Liver (tissue), 9 donors: ENCODE results near the gene NRROS. TPM values are rescaled to one million over a fixed set of nuclear protein-coding genes. Genes with fewer than 3 reads are reported as not detected.

ENCODE experiments used
- DNase-seq: peaks from one replicate; pipeline ENCODE4 v3.0.0-alpha.2; 2017; ENCODE audit warnings: low spot score
- H3K27ac ChIP-seq, 2 donors: one replicate each; pipeline ENCODE4 v1.7.0; 2013; ENCODE audit warnings: inconsistent platforms in 2 of 2, low read length in 2 of 2, control low read depth in 1 of 2, low read depth in 1 of 2, mild to moderate bottlenecking in 1 of 2
- H3K27me3 ChIP-seq, 4 donors: one replicate each; pipeline versions ENCODE4 v1.6.1 to v1.7.0; 2013; ENCODE audit warnings: low read length in 3 of 4, inconsistent platforms in 1 of 4, mild to moderate bottlenecking in 1 of 4, moderate library complexity in 1 of 4; ENCODE audit not compliant: control insufficient read depth in 4 of 4, insufficient read depth in 4 of 4
- H3K36me3 ChIP-seq, 4 donors: one replicate each; pipeline versions ENCODE4 v1.6.1 to v1.7.0; 2013; ENCODE audit warnings: low read length in 3 of 4, mild to moderate bottlenecking in 3 of 4, low read depth in 1 of 4, moderate library complexity in 1 of 4; ENCODE audit not compliant: control insufficient read depth in 4 of 4, insufficient read depth in 3 of 4
- H3K4me1 ChIP-seq, 4 donors: one replicate each; pipeline versions ENCODE4 v1.6.1 to v1.7.0; 2013; ENCODE audit warnings: low read length in 3 of 4, mild to moderate bottlenecking in 3 of 4, moderate library complexity in 1 of 4; ENCODE audit not compliant: control insufficient read depth in 4 of 4, insufficient read depth in 4 of 4
- H3K4me3 ChIP-seq, 3 donors: one replicate each; pipeline versions ENCODE4 v1.6.1 to v1.7.0; 2013; ENCODE audit warnings: low read length in 3 of 3, control low read depth in 1 of 3, low read depth in 1 of 3, mild to moderate bottlenecking in 1 of 3
- H3K9ac ChIP-seq, 2 donors: one replicate each; pipeline ENCODE4 v1.7.0; 2013; ENCODE audit warnings: low read length in 2 of 2, mild to moderate bottlenecking in 2 of 2, moderate library complexity in 2 of 2, control low read depth in 1 of 2, low read depth in 1 of 2
- H3K9me3 ChIP-seq, 4 donors: one replicate each; pipeline versions ENCODE4 v1.6.1 to v1.7.0; 2013; ENCODE audit warnings: low read length in 3 of 4; ENCODE audit not compliant: control insufficient read depth in 4 of 4
- CTCF ChIP-seq: fragments of 150-350 bp; IDR thresholded peaks from 2 replicates; pipeline ENCODE4 v1.5.1; 2017; ENCODE audit warnings: improper control_type of control experiment, low read depth, low read length; ENCODE audit not compliant: missing input control
- EGR1 ChIP-seq, 2 donors: IDR thresholded peaks; 2 replicates each; pipeline ENCODE4 v1.6.1; 2016 to 2018; ENCODE audit warnings: antibody characterized with exemption in 2 of 2, low read depth in 2 of 2
- FOXA1 ChIP-seq: IDR thresholded peaks from 2 replicates; pipeline ENCODE4 v1.6.1; 2016; ENCODE audit warnings: antibody characterized with exemption
- GABPA ChIP-seq, 2 donors: IDR thresholded peaks in 1 of 2; conservative IDR thresholded peaks in 1 of 2; 2 replicates each; pipeline ENCODE4 v1.6.1; 2016; ENCODE audit warnings: antibody characterized with exemption in 2 of 2, mild to moderate bottlenecking in 1 of 2, moderate library complexity in 1 of 2
- HNF4G ChIP-seq: IDR thresholded peaks from 2 replicates; pipeline ENCODE4 v1.6.1; 2016; ENCODE audit warnings: antibody characterized with exemption
- MAX ChIP-seq: IDR thresholded peaks from 2 replicates; pipeline ENCODE4 v1.6.1; 2016; ENCODE audit warnings: antibody characterized with exemption
- NR2F2 ChIP-seq: IDR thresholded peaks from 2 replicates; pipeline ENCODE4 v1.6.1; 2016; ENCODE audit warnings: antibody characterized with exemption
- RAD21 ChIP-seq, 2 donors: IDR thresholded peaks; 2 replicates each; pipeline ENCODE4 v1.6.1; 2016; ENCODE audit warnings: antibody characterized with exemption in 2 of 2, mild to moderate bottlenecking in 2 of 2
- REST ChIP-seq: IDR thresholded peaks from 2 replicates; pipeline ENCODE4 v1.6.1; 2016; ENCODE audit warnings: antibody characterized with exemption, mild to moderate bottlenecking
- RXRA ChIP-seq, 2 donors: IDR thresholded peaks; 2 replicates each; pipeline ENCODE4 v1.6.1; 2017 to 2018; ENCODE audit warnings: antibody characterized with exemption in 2 of 2, mild to moderate bottlenecking in 1 of 2
- SP1 ChIP-seq: IDR thresholded peaks from 2 replicates; pipeline ENCODE4 v1.6.1; 2018; ENCODE audit warnings: antibody characterized with exemption, mild to moderate bottlenecking
- TAF1 ChIP-seq: conservative IDR thresholded peaks from 2 replicates; pipeline ENCODE4 v1.6.1; 2016; ENCODE audit warnings: antibody characterized with exemption, mild to moderate bottlenecking
- YY1 ChIP-seq: IDR thresholded peaks from 2 replicates; pipeline ENCODE4 v1.6.1; 2016; ENCODE audit warnings: antibody characterized with exemption, mild to moderate bottlenecking
- ZBTB33 ChIP-seq: IDR thresholded peaks from 2 replicates; pipeline ENCODE4 v1.6.1; 2016; ENCODE audit warnings: antibody characterized with exemption
- WGBS: extraction: QIAGEN DNeasy Blood & Tissue Kit; methylation state at CpG from one replicate; pipeline ENCODE4 v1.1.7; 2013; 5-methylcytosine and 5-hydroxymethylcytosine counted together
- polyA plus RNA-seq, 2 donors: library from polyadenylated mRNA; stranded (reverse) in 1 of 2; unstranded in 1 of 2; fragments of 200-250 nt in 1 of 2; fragments of >200 nt in 1 of 2; fragmentation: Nextera tagmentation in 1 of 2; extraction: Ambion mirVana in 1 of 2; gene quantifications; one replicate each; pipeline versions ENCODE4 v1.2.1 to v1.2.3, GENCODE V29; 2013 to 2015
- total RNA-seq, 2 donors: library from RNA; depleted of rRNA; stranded (reverse); fragments of >200 nt; gene quantifications; one replicate each; pipeline ENCODE4 v1.2.3, GENCODE V29; 2014
- donor health status: healthy.
- donor health status: healthy.
- donor health status: healthy.
- donor health status: healthy.
- donor health status: healthy.

The NRROS gene
- total and polyA plus RNA-seq, 4 donors, result 0.82 to 9.2 (median 3.0) TPM

- DNase-seq, result no peak
- no peaks in the 10 kb centered on the region for H3K36me3 ChIP-seq
- WGBS, result 72% methylated on average over 15 of the region's 15 CpGs
Measured at GRCh38 chr3:196662711-196663571, 23.4 kb downstream of the NRROS start.

More at GRCh38 chr3:196662711-196663571, 23.4 kb downstream of the NRROS start:
- TF ChIP-seq RAD21 (IDR thresholded peaks at IDR 0.05), result no peak
- no peak for TF ChIP-seq CTCF
- TF ChIP-seq HNF4G, result no peak
- no peak for TF ChIP-seq RXRA (IDR thresholded peaks at IDR 0.05)
- no peak for TF ChIP-seq SP1
- TF ChIP-seq YY1, result no peak
- no peak for TF ChIP-seq REST
- TF ChIP-seq GABPA (IDR thresholded peaks at IDR 0.05 in 1 of 2, conservative IDR thresholded peaks at IDR 0.05 in 1 of 2), result no peak
- TF ChIP-seq NR2F2, result no peak
- no peak for TF ChIP-seq EGR1 (IDR thresholded peaks at IDR 0.05; ENCODE audit: low read depth in 2 of 2)
- no peak for TF ChIP-seq MAX
- no peak for TF ChIP-seq FOXA1
- TF ChIP-seq TAF1, result no peak
- TF ChIP-seq ZBTB33, result no peak
- no peak overlapping the region for H3K9ac ChIP-seq
- no peak overlapping the region for H3K4me3 ChIP-seq
- no peaks in the 10 kb centered on the region for H3K4me1 ChIP-seq
- H3K27ac ChIP-seq, result no peak overlapping the region
- H3K9me3 ChIP-seq, result no peaks in the 10 kb centered on the region
- no peaks in the 10 kb centered on the region for H3K27me3 ChIP-seq
